Measurements from ENCODE around the gene PSMD1. TPM values are rescaled to one million over a fixed set of nuclear protein-coding genes. Genes with fewer than 3 reads are reported as not detected.

The PSMD1 gene
- total and polyA plus RNA-seq, 2 of the 8 experiments (the other 6 are each of a cell fraction or from before 2014, with no cell fraction given): 179 to 272 TPM

GRCh38 chr2:231032575-231033140, 24.0 kb upstream of the PSMD1 start:
- no peak overlapping the region for H2BK20ac ChIP-seq (ENCODE audit: low read length)
- H3K18ac ChIP-seq (ENCODE audit: extremely low read depth, low read length): no peak overlapping the region
- DNase-seq (ENCODE audit: low read depth in 1 of 2, low spot score in 2 of 2): no peak
- H3K23me2 ChIP-seq (ENCODE audit: low read depth, low read length): no peaks in the 10 kb centered on the region; the same call in 1 of the 2 replicates
- no peaks in the 10 kb centered on the region for H3K4me1 ChIP-seq (replicated peaks in 1 of 4; ENCODE audit: control insufficient read depth in 3 of 4, insufficient read depth in 4 of 4, low read length in 3 of 4)
- FAIRE-seq: no peak
- ChIA-PET POLR2A (ENCODE audit: partially characterized antibody) (interaction anchor here (1.1 kb wide), 1 partner anchor 10 kb away, joined by 3 read pairs; no protein-coding TSS in a partner anchor), CTCF (ENCODE audit: partially characterized antibody) (interaction anchor here (0.6 to 2.5 kb wide), 9 partner anchors 17 to 1771 kb away, joined by 3 to 10 read pairs (median 4); partner anchors contain the start of gene GPR55)
- no peaks in the 10 kb centered on the region for H3K79me1 ChIP-seq (ENCODE audit: low read depth, low read length)
- H3K4me2 ChIP-seq (ENCODE audit: insufficient read depth in 1 of 2, low read depth in 2 of 2, low read length in 2 of 2): no peak overlapping the region
- H2BK5ac ChIP-seq (ENCODE audit: low read depth, low read length): no peak overlapping the region
- H3K4ac ChIP-seq (replicated peaks; ENCODE audit: insufficient read length, low read depth, low read length): no peak overlapping the region
- H3K9me3 ChIP-seq (ENCODE audit: insufficient read depth in 2 of 2, low read depth in 1 of 2, low read length in 1 of 2): no peaks in the 10 kb centered on the region
- H4K8ac ChIP-seq (ENCODE audit: extremely low read depth, insufficient read depth, low read length): no peak overlapping the region
- H3K27ac ChIP-seq (ENCODE audit: low read depth, low read length): no peak overlapping the region
- no peak overlapping the region for H2AFZ ChIP-seq (ENCODE audit: low read length)
- H2BK120ac ChIP-seq (replicated peaks; ENCODE audit: low read depth, low read length): no peak overlapping the region
- H3K4me3 ChIP-seq (ENCODE audit: extremely low read depth in 1 of 4, insufficient read depth in 2 of 4, low read depth in 3 of 4, low read length in 4 of 4): no peak overlapping the region
- H3K79me2 ChIP-seq (ENCODE audit: control insufficient read depth in 1 of 2, insufficient read depth in 2 of 2, low read length in 2 of 2): no peaks in the 10 kb centered on the region
- H3K27me3 ChIP-seq (replicated peaks in 1 of 4; ENCODE audit: control insufficient read depth in 3 of 4, extremely low read depth in 1 of 4, insufficient read depth in 3 of 4, low read length in 3 of 4): peaks cover 14 to 15% (median 15%) of the 10 kb centered on the region in 4 experiments
- H3K14ac ChIP-seq (ENCODE audit: insufficient read length): no peak overlapping the region
- H4K5ac ChIP-seq (ENCODE audit: insufficient read length, low read depth, low read length): no peak overlapping the region
- no peak overlapping the region for H3K9ac ChIP-seq (replicated peaks in 1 of 4; ENCODE audit: extremely low read depth in 1 of 4, low read depth in 3 of 4, low read length in 3 of 4)
- 76% methylated on average over 5 of the region's 5 CpGs; no CpG with 5 or more reads in 1 of the 2 experiments for WGBS, 2 experiments (ENCODE audit: extremely low coverage in 1 of 2, insufficient coverage in 1 of 2, insufficient read length in 1 of 2, insufficient replicate concordance in 2 of 2, low coverage in 1 of 2, low lambda C conversion rate in 2 of 2, missing lambda C conversion rate in 1 of 2)
- H4K20me1 ChIP-seq (replicated peaks in 1 of 2; ENCODE audit: control insufficient read depth in 1 of 2, insufficient read depth in 2 of 2, low read length in 2 of 2): no peaks in the 10 kb centered on the region
- no peak overlapping the region for H2BK12ac ChIP-seq (ENCODE audit: low read depth, low read length)
- H2BK15ac ChIP-seq (ENCODE audit: low read length): no peak overlapping the region
- no peaks in the 10 kb centered on the region for H3K36me3 ChIP-seq (ENCODE audit: control insufficient read depth in 2 of 4, insufficient read depth in 4 of 4, low read length in 3 of 4)
- no peak overlapping the region for H3K56ac ChIP-seq (replicated peaks; ENCODE audit: insufficient read length, low read depth, low read length)
- no peak overlapping the region for H2AK5ac ChIP-seq (ENCODE audit: low read depth, low read length)
- TF ChIP-seq EZH2 (IDR thresholded peaks at IDR 0.05; ENCODE audit: low read depth, low read length, severe bottlenecking): no peak
- H4K91ac ChIP-seq (replicated peaks; ENCODE audit: insufficient read length, low read length): no peak overlapping the region
- no peak overlapping the region for H3K23ac ChIP-seq (ENCODE audit: insufficient read length)
